Activated CD4-positive, alpha-beta T cell treated with anti-CD3 and anti-CD28 coated beads for 36 hours (primary cell): ENCODE data around the gene CELA2A. TPM values are rescaled to one million over a fixed set of nuclear protein-coding genes. Genes with fewer than 3 reads are reported as not detected.
"Not testable (repeated sequence)": the region's sequence is repeated elsewhere in the genome, so short reads cannot be mapped to it uniquely, and the experiment has no call there.

Source experiments
- ATAC-seq: fragments of 200-7000 bp; cut with Tn5 transposase; one replicate; pipeline ENCODE4 v1.10.0; 2021; ENCODE audit warnings: mild to moderate bottlenecking, moderate library complexity
- CTCF ChIA-PET: fragments of 350-600 bp; sonication (Branson Sonifier 250); formaldehyde crosslinking; loops from one replicate; lab custom pipeline; 2021; ENCODE audit warnings: antibody characterized with exemption; lab: Charles Lee
- POLR2A ChIA-PET: fragments of 350-600 bp; sonication (Branson Sonifier 250); formaldehyde crosslinking; loops from one replicate; lab custom pipeline; 2021; ENCODE audit warnings: antibody characterized with exemption, inconsistent platforms; lab: Charles Lee
- DNase-seq: peaks from one replicate; pipeline ENCODE4 v3.0.0-alpha.2; 2020
- H3K27ac Mint-ChIP-seq: one replicate; pipeline ENCODE4 v1.8.0; 2021; ENCODE audit warnings: mixed read lengths
- H3K27me3 Mint-ChIP-seq: one replicate; pipeline ENCODE4 v1.8.0; 2021; ENCODE audit warnings: mixed read lengths
- H3K36me3 Mint-ChIP-seq: one replicate; pipeline ENCODE4 v1.8.0; 2021; ENCODE audit warnings: low read depth, mixed read lengths
- H3K4me1 Mint-ChIP-seq: one replicate; pipeline ENCODE4 v1.8.0; 2021; ENCODE audit warnings: mixed read lengths
- H3K4me3 Mint-ChIP-seq: one replicate; pipeline ENCODE4 v1.8.0; 2021; ENCODE audit warnings: mild to moderate bottlenecking, moderate library complexity, mixed read lengths
- H3K9me3 Mint-ChIP-seq: one replicate; pipeline ENCODE4 v1.8.0; 2021; ENCODE audit warnings: low read depth, mixed read lengths
- intact Hi-C, 2 experiments: fragments of 100-400 bp; cut with DNase I in 1 of 2; cut with micrococcal nuclease in 1 of 2; formaldehyde crosslinking; loops; one replicate each; pipeline versions ENCODE4 v1.14.2 to v1.15.1; 2022 to 2024; cut with DNase I, micrococcal nuclease
- total RNA-seq, 2 experiments: library from RNA; stranded (reverse); gene quantifications; one replicate each; pipeline ENCODE4 v1.2.3, GENCODE V29; 2021

Gene CELA2A
- total RNA-seq, 2 experiments from 2014 or later, result not detected

DNA sequence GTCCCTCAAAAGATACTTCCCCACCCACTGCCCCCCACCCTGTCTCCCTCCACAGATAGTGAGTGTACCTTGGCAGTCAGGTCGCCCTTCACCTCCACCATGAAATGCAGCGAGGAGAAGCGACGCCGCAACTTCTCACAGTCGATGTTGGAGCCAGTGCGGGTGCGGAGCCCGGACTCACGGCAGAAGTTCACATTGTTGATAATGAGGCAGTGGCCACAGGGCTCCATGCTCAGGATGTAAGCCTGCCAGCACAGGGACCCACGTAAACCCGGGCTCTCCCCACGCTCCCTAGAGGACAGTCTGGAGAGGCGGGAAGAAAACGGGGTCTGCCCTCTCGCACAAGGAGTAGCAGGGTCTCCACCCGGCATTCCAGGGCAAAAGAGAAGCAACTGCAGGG, 50.3 kb downstream of the CELA2A start:
- no peaks in the 10 kb centered on the region for H3K27me3 Mint-ChIP-seq
- ChIA-PET CTCF (no interaction called here), POLR2A (no interaction called here)
- no peaks in the 10 kb centered on the region for H3K9me3 Mint-ChIP-seq
- no peak overlapping the region for H3K27ac Mint-ChIP-seq
- intact Hi-C loops, result no loop called here
- H3K4me3 Mint-ChIP-seq, result no peak overlapping the region
- H3K4me1 Mint-ChIP-seq, result peaks cover 2% of the 10 kb centered on the region
- DNase-seq (no peak), ATAC-seq (no peak)
- H3K36me3 Mint-ChIP-seq, result no peaks in the 10 kb centered on the region

DNA sequence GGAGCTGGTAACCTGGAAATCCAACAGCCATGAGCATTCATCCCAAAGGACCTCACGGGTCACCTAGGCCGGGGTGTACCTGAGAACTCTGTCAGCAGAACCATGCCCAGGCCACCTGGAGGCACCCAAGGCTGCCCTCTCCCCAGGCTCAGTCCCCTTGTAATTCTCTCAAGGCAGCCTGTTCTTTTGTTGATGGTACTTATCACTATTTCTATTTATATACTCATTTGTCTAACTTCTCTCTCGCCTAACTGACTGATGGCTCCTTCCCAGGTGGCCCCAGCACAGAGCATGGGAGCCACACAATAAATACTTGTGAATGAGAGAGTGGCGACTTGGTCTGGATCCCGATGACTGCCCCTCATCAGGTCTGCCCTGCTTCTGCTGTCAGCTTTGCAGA, 50.7 kb downstream of the CELA2A start:
- ChIA-PET CTCF (no interaction called here), POLR2A (no interaction called here)
- DNase-seq (no peak), ATAC-seq (no peak)
- peaks cover 2% of the 10 kb centered on the region for H3K4me1 Mint-ChIP-seq
- no peaks in the 10 kb centered on the region for H3K27me3 Mint-ChIP-seq
- H3K4me3 Mint-ChIP-seq, result no peak overlapping the region
- H3K9me3 Mint-ChIP-seq, result no peaks in the 10 kb centered on the region
- intact Hi-C loops, result no loop called here
- no peaks in the 10 kb centered on the region for H3K36me3 Mint-ChIP-seq
- no peak overlapping the region for H3K27ac Mint-ChIP-seq

DNA sequence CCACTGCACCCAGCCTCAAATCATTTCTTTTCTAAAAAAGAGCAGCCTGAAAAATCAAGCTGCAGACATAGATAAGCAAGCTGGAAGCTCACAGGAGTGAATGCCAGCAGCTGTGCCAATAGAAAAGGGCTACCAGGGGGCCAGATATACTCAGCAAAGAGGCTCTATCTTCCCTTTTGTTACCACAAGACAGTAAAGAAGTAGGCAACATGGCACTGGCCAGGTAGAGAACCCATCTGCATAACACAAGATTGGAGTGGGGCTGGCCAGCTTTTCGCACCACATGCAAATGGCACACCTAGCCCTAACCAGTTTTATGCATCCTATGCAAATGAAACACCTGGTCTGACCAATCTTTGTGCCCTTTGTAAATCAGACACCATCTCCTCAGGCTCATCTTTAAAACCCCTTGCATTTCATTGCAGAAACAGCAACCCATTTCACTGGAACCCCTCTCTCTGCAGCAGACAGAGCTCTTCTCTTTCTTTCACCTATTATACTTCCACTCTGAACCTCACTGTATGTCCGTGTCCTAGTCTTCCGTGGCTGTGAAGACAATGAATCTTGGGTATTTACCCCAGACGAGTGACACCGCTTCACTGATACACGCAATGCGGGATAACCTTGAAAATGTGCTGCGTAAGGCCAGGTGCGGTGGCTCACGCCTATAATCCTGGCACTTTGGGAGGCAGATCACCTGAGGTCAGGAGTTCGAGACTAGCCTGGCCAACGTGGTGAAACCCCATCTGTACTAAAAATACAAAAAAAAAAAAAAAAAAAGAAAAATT, 52.4 kb downstream of the CELA2A start:
- POLR2A ChIA-PET, result no interaction called here
- Mint-ChIP-seq H3K27ac (no peak overlapping the region), H3K4me3 (no peak overlapping the region), H3K36me3 (no peaks in the 10 kb centered on the region), H3K4me1 (peaks cover 2% of the 10 kb centered on the region), H3K9me3 (no peaks in the 10 kb centered on the region), H3K27me3 (no peaks in the 10 kb centered on the region)
- CTCF ChIA-PET, result interaction anchor here (0.7 to 1.7 kb wide), 3 partner anchors 9 to 1715 kb away, joined by 3 to 5 read pairs (median 4); no protein-coding TSS in a partner anchor
- no peak for ATAC-seq
- DNase-seq, result no peak
- intact Hi-C loops, result no loop called here

DNA sequence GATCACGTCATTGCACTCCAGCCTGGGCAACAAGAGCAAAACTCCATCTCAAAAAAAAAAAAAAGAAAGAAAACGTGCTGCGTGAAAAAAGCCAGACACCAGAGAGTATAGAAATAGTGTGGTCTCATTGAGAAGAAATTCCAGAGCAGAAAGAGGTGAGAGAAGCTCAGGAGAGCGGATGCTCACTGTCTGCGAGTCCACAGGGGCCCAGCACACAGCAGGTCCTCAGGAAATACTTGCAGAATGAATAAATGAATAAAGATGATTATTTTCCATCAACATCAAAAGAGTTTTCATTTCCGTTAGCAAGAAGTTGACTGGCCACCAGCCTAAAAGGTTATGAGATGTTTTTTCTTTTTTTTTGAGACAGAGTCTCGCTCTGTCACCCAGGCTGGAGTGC, 53.1 kb downstream of the CELA2A start:
- CTCF ChIA-PET, result interaction anchor here (0.5 to 1.7 kb wide), 3 partner anchors 10 to 1442 kb away, joined by 3 to 5 read pairs (median 4); no protein-coding TSS in a partner anchor
- intact Hi-C loops, result no loop called here
- Mint-ChIP-seq H3K9me3 (no peaks in the 10 kb centered on the region), H3K27me3 (no peaks in the 10 kb centered on the region), H3K4me3 (no peak overlapping the region), H3K27ac (no peak overlapping the region), H3K4me1 (peaks cover 5% of the 10 kb centered on the region), H3K36me3 (peaks cover 3% of the 10 kb centered on the region)
- DNase-seq, result no peak
- POLR2A ChIA-PET, result no interaction called here
- no peak for ATAC-seq

DNA sequence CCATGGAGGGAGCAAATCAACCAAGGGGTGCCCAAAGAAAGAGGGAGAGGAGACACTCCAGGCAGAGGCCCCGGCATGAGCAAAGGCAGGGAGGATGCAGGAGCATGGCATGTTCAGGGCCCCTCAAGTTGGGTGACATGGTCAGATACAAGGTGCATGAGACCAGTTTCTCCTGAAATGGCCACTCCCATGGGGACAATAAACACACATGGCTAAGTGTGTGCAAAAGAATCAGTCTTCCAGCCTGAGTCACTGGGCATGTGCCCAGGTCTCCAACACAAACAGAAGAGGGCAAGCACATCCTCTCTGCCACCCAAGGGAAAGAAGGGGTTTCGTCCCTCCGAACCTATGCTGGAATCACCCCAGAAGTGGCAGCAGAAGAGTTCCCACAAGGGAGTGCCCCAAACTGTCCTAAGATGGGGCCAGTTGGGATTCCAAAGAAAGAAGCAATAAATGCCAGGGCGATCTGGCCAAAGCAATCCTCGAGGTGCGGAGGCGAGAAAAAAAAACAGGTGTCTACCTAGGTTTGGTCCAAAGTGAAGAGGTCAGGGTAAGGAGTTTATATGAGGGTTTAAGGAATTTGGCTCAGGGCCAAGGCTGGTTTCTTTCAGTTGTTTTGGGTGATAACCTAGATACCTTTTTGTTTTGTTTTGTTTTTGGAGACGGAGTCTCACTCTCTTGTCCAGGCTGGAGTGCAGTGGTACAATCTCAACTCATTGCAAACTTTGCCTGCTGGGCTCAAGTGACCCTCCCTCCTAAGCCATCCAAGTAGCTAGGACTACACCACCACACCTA, 54.3 kb downstream of the CELA2A start:
- ChIA-PET CTCF (no interaction called here), POLR2A (no interaction called here)
- Mint-ChIP-seq H3K4me3 (no peak overlapping the region), H3K9me3 (no peaks in the 10 kb centered on the region), H3K4me1 (peaks cover 14% of the 10 kb centered on the region), H3K36me3 (peaks cover 8% of the 10 kb centered on the region), H3K27ac (no peak overlapping the region), H3K27me3 (no peaks in the 10 kb centered on the region)
- ATAC-seq, result no peak
- no peak for DNase-seq
- intact Hi-C loops, result no loop called here

DNA sequence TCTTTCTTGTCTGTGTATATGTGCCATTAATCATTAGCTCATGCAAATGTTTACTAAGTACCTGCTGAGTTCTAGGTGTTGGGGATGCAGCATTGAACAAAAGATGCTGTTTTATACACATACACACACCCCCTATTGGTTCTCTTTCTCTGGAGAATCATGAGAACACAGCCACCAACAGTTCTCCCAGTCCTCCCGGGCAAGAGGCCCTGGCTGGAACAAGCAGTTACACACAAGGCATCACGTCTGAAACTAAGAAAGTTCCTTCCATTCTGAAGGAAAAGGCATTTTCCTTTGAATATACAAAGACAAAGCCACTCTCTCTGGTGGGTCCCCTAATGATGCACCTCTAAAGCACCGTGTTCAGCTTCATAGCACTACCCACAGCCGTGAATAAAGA, 56.7 kb downstream of the CELA2A start:
- POLR2A ChIA-PET, result no interaction called here
- DNase-seq (no peak), ATAC-seq (no peak)
- CTCF ChIA-PET, result interaction anchor here (0.7 to 1.1 kb wide), 2 partner anchors 14 to 134 kb away, joined by 3 read pairs; no protein-coding TSS in a partner anchor
- intact Hi-C loops, result no loop called here
- Mint-ChIP-seq H3K36me3 (peaks cover 12% of the 10 kb centered on the region), H3K27me3 (no peaks in the 10 kb centered on the region), H3K9me3 (no peaks in the 10 kb centered on the region), H3K27ac (no peak overlapping the region), H3K4me1 (peaks cover 14% of the 10 kb centered on the region), H3K4me3 (no peak overlapping the region)

DNA sequence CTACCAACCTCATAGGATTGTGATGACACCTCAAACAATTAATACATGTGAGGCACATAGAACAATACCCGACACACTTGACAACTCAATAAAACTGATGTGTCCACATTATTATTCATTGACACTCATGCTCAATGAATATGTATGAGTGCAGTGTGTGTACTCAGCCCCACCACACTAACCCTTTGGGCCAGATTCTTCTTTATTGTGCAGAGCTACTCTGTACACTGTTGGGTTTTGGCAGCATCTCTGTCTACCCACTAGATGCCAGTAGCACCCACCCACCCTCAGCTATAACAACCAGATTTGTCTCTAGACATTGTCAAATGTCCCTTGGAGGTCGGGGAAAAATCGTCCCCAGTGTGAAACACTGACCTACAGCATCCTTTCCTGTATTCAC, 57.4 kb downstream of the CELA2A start:
- peaks cover 12% of the 10 kb centered on the region for H3K36me3 Mint-ChIP-seq

DNA sequence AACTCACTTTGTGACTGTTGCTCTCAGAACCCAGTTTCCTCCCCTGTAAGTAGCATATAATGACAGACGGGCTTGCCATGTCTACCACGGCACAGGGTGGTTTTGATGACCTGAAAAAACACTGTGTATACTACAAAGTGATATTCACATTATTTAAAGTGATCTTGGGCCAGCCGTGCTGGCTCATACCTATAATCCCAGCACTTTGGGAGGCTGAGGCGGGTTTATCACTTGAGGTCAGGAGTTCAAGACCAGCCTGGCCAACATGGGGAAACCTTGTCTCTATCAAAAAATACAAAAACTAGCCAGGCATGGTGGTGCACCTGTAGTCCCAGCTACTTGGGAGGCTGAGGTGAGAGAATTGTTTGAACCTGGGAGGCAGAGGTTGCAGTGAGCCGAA, 58.0 kb downstream of the CELA2A start:
- DNase-seq, ATAC-seq, POLR2A ChIA-PET, H3K4me3 Mint-ChIP-seq, H3K27me3 Mint-ChIP-seq, H3K9me3 Mint-ChIP-seq, CTCF ChIA-PET, intact Hi-C loops: not testable (repeated sequence)
- H3K27ac Mint-ChIP-seq, result peak overlapping the region; percentile 48
- peaks cover 16% of the 10 kb centered on the region for H3K4me1 Mint-ChIP-seq
- peaks cover 12% of the 10 kb centered on the region for H3K36me3 Mint-ChIP-seq

More for the DNA sequence above, 57.4 kb downstream of the CELA2A start:
- ChIA-PET POLR2A (no interaction called here), CTCF (interaction anchor here (1.1 kb wide), 1 partner anchor 14 kb away, joined by 3 read pairs; no protein-coding TSS in a partner anchor)
- DNase-seq, result no peak
- ATAC-seq, result no peak
- Mint-ChIP-seq H3K4me3 (no peak overlapping the region), H3K9me3 (no peaks in the 10 kb centered on the region), H3K27me3 (no peaks in the 10 kb centered on the region), H3K27ac (no peak overlapping the region), H3K4me1 (peaks cover 14% of the 10 kb centered on the region)
- intact Hi-C loops, result no loop called here

DNA sequence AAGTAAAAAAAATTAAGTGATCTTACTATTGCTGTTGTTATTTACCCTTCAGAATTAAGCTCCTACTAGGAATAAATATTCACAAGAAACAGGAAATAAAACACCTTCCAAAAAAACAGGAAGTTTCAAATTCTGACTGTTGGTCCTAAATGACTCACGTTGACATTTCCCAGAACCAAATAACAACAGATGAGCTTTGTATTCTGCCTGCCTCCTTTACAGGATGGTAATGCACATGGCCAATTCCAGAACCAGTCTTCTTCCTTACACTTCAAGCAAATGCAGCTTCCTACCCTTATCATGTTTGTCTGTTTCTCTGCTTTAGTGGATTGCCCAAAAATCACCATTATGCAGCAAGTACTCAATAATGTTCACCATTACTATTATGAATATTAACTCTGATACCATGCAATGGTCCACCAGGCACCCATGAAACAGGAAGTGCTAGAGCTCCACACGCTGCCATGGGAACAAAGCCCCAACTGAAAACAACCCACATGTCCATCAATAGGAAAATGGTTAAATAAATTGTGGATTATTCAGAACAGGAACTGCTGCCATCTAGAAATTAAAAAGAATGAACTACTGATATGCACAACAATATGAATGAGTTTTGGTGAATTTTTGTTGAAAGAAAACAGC, 58.6 kb downstream of the CELA2A start:
- intact Hi-C loops, result no loop called here
- DNase-seq (no peak), ATAC-seq (peak; percentile 44)
- Mint-ChIP-seq H3K9me3 (no peaks in the 10 kb centered on the region), H3K27ac (peak overlapping the region; percentile 78), H3K4me3 (no peak overlapping the region), H3K36me3 (peaks cover 12% of the 10 kb centered on the region), H3K4me1 (peaks cover 16% of the 10 kb centered on the region), H3K27me3 (no peaks in the 10 kb centered on the region)
- CTCF ChIA-PET, result no interaction called here
- POLR2A ChIA-PET, result no interaction called here

DNA sequence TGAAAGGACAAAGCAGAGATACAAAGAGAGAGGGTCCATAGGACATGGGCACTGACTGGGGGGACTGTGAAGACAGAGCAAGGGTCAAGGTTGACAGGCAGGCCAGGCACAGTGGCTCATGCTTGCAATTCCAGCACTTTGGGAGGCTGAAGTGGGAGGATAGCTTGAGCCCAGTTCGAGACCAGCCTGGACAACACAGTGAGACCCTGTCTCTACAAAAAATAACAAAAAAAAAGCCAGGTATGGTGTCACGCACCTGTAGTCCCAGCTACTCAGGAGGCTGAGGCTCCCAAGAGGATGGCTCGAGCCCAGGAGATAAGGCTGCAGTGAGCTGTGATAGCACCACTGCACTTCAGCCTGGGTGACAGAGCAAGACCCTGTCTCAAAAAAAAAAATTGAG, 63.1 kb downstream of the CELA2A start:
- CTCF ChIA-PET, result interaction anchor here (1.0 kb wide), 1 partner anchor 88 kb away, joined by 3 read pairs; no protein-coding TSS in a partner anchor
- peaks cover 9% of the 10 kb centered on the region for H3K36me3 Mint-ChIP-seq
- peaks cover 31% of the 10 kb centered on the region for H3K4me1 Mint-ChIP-seq
- DNase-seq (no peak), ATAC-seq (no peak)
- H3K27ac Mint-ChIP-seq, result no peak overlapping the region
- intact Hi-C loops, result loop anchor here in 1 of 2 experiments (10.0 kb wide), 1 partner anchor 1785 kb away; no protein-coding TSS in a partner anchor
- no peaks in the 10 kb centered on the region for H3K9me3 Mint-ChIP-seq
- POLR2A ChIA-PET, result no interaction called here
- H3K4me3 Mint-ChIP-seq, result no peak overlapping the region
- no peaks in the 10 kb centered on the region for H3K27me3 Mint-ChIP-seq

DNA sequence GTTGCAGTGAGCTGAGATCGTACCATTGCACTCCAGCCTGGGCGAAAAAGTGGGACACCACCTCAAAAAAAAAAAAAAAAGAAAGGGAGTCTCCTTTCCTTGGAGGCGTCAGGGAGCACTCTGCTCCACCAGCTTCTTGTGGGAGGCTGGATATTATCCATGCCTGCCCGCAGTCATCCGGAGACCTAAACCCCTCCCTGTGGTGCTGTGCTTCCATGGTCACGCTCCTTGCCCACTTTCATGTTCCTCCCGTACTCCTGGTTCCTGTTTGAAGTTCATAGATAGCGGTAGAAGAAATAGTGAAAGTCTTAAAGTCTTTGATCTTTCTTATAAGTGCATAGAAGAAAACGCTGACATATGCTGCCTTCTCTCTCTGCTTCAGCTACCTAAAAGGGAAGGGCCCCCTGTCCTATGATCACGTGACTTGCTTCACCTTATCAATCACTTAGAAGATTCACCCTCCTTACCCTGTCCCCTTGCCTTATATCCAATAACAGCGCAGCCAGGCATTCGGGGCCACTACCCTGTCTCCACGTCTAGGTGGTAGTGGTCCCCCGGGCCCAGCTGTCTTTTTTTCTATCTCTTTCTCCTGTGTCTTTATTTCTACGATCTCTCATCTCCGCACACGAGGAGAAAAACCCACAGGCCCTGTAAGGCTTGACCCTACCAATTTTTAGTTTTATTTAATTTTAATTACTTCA, 64.8 kb downstream of the CELA2A start:
- CTCF ChIA-PET, DNase-seq, H3K9me3 Mint-ChIP-seq, H3K27me3 Mint-ChIP-seq, ATAC-seq, H3K36me3 Mint-ChIP-seq, POLR2A ChIA-PET: not testable (repeated sequence)
- H3K27ac Mint-ChIP-seq, result peak overlapping the region; percentile 49
- H3K4me3 Mint-ChIP-seq, result peak overlapping the region; percentile 12
- intact Hi-C loops, result loop anchor here in 1 of 2 experiments (10.0 kb wide), 1 partner anchor 1787 kb away; no protein-coding TSS in a partner anchor
- H3K4me1 Mint-ChIP-seq, result peaks cover 35% of the 10 kb centered on the region
